SK-N-DZ (cell line): Measurements from ENCODE around the gene AMN.

Experiments
- DNase-seq: peaks from one replicate; pipeline ENCODE4 v3.0.0-alpha.2; 2015; ENCODE audit warnings: low spot score

Gene AMN

DNA sequence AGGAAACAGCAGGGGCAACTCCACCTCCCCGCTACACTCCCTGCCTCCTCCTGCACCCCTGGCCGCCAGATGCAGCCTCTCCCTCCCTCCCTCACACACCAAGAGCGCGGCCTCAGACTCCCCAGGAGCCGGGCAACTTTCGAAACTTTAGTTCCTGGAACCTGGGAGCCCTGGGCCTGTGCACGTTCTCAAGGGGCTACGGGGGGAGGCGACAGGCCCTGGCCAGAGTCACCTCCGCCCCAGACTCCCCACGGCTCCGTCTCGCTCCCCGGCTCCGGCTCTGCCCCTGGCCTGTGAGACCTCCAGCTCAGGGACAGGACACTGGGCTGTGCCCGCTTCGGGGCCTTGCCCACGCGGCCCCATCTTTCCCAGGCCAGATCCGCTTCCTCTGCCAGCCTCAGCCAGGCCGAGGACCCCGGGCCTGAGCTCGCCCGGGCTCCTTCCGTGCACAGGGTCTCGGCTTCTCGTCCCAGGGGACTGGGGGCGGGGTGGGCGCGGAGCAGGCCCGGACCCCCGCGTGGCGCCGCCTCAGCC is 5.5 kb downstream of the AMN start:
- no peak for DNase-seq

DNA sequence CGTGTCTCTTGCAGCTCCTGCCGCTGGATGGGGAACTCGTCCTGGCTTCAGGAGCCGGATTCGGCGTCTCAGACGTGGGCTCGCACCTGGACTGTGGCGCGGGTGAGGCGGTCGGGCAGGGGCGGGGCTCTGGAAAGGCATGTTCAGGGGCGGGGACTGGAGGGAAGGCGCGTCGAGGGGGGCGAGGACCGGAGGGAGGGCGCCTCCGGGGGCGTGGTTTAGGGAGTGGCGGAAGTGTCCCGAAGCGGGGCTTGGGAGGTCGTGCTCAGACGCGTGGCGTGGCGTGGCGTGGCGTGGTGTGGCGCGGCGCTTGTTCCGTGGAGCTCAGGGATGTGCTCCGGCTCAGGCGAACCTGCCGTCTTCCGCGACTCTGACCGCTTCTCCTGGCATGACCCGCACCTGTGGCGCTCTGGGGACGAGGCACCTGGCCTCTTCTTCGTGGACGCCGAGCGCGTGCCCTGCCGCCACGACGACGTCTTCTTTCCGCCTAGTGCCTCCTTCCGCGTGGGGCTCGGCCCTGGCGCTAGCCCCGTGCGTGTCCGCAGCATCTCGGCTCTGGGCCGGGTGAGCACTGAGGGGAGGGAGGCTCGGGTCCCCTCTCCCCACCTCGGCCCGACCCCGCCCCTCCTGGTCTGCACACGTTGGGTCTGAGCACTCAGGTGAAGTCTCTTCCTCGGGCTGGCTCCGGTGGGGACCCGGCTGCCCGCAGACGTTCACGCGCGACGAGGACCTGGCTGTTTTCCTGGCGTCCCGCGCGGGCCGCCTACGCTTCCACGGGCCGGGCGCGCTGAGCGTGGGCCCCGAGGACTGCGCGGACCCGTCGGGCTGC is 6.2 kb downstream of the AMN start:
- peak; percentile 46 for DNase-seq

DNA sequence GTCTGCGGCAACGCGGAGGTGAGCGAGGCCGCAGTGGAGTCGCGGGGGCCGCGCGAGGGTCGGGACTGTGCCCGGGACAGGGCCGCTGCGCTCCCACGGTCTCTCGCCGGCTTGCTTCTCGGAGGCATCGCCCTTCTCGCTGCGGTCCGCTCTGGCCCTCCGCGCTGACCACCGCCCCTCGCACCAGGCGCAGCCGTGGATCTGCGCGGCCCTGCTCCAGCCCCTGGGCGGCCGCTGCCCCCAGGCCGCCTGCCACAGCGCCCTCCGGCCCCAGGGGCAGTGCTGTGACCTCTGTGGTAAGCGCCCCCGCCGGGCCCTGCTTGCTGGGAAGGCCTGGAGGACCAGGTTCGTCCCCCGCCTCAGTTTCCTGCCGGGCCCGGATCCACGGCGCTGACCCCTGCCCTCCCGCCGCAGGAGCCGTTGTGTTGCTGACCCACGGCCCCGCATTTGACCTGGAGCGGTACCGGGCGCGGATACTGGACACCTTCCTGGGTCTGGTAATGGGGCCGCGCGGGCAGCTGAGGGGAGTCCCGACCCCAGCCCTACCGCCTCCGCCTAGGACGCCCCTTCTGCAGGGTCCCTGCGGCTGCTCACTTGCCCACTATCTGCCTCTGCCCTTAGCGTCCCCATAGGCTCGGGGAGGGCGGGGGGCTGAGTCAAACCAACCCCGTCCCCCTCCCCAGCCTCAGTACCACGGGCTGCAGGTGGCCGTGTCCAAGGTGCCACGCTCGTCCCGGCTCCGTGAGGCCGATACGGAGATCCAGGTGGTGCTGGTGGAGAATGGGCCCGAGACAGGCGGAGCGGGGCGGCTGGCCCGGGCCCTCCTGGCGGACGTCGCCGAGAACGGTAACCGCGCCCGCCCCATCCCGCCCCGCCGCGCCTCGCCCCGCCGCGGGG is 7.0 kb downstream of the AMN start:
- DNase-seq: no peak

DNA sequence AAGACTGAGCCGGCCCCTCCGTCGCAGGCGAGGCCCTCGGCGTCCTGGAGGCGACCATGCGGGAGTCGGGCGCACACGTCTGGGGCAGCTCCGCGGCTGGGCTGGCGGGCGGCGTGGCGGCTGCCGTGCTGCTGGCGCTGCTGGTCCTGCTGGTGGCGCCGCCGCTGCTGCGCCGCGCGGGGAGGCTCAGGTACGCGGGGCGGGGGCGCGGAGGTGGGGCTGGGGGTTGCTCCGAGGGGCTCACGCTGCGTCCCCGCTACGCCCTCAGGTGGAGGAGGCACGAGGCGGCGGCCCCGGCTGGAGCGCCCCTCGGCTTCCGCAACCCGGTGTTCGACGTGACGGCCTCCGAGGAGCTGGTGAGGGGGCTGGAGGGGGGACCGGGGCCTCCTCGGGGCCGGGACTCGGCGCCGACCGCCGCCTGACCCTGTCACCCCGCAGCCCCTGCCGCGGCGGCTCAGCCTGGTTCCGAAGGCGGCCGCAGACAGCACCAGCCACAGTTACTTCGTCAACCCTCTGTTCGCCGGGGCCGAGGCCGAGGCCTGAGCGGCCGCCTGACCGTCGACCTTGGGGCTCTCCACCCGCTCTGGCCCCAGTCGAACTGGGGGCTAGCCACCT is 7.8 kb downstream of the AMN start:
- DNase-seq: no peak

DNA sequence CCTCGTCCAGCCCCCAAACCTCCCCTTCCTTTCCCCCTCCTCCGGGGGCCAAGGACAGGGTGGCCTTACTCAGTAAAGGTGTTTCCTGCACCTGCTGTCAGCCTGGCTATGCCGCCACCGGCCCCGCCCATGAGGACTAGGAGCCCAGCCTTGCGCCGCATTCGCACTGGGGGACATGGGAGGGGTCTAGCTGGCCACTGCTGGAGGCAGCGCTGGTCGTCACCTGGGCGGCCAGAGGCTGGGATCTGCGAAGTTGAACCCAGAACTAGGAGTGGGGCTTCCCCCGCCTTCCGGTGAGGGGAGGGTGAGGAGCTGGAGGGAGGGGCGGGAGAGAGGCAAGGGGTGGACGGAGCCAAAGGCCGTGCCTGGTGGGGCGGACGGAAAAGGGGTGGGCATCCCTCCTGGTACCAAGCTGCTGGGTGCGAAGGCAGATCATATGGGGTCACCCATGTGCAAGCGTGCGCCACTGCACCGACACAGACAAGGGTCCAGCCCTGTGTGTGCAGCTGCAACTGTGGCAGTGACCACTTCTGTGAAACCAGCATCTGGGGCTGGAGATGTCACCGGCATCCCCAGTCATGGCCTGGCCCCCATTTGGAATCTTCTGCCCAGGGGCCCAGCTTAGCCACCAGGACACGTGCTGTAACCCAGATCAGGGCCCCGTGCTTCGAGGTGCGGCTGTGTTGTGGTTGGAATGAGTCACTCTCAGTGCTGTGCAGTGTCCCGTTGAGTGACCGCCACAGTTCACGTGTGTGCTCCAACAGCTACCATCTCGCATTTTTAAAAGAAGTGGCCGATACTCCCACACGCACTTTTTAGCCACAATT is 8.5 kb downstream of the AMN start:
- no peak for DNase-seq

DNA sequence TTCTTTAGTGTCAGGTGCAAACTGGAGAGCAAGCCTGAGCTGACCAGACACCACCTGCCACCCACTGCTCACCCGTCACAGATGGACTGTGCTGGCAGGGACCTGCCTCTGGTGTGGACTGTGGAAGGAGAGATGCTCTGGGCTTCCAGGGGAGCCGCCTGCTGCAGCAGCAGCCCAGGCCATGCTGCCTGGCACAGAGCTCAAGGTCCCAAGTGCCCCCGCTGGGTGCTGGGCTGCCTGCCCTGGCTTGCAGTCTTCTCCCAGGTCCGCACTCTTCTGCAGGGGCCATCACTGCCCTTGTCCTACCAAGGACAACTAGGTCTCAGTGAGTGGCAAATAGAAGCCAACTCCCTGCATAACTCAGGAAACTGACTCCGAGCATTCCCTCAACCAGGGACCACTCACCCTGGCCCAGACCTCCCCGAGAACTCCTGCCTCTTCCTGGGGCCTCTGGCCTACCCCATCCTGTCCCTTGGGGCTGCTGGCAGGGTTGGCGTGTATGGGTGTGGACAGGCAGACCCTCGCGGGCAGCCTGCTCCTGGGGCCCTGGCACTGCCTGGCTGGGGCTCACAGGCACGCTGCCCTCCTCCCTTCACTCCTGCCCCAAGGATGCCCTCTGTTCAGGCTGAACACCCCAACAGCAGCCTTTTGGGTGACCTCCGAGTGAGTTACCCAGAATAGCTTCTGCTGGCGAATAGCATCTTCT is 9.3 kb downstream of the AMN start:
- DNase-seq: no peak

DNA sequence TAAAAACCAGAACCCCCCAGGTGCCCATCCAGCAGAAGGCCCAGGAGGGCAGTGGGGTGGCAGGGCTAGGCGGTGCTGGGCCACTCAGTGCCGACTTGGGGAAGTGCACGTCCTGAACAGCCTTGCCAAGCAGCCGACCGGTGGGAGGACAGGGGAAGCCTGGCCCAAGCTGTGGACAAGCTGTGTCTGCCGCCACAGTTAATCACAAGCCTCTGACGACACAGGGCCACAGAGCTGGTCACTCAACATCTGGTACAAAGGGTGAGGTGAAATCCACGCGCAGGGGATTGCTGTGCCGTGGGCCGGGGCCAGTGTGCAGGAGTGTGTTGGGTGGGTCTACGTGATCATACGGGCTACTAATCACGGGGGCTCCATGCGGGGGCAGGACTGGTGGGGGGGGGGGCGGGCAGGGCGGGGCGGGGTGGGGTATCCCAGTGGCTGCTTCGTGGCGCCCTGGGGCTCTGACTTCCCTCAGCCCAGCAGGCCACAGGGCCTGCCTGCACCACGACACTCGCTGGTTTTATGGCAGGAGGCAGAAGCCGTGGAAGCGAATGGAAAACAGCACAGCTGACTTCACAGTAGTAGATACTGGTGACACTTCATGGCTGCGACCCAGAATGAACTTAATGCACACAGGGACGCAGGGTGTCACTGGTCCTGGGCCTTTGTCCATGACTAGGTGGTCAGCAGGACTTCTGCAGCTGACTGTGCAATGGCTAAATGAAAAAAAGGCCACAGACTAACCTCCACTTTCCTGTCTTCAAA is 10.2 kb downstream of the AMN start:
- DNase-seq: no peak

DNA sequence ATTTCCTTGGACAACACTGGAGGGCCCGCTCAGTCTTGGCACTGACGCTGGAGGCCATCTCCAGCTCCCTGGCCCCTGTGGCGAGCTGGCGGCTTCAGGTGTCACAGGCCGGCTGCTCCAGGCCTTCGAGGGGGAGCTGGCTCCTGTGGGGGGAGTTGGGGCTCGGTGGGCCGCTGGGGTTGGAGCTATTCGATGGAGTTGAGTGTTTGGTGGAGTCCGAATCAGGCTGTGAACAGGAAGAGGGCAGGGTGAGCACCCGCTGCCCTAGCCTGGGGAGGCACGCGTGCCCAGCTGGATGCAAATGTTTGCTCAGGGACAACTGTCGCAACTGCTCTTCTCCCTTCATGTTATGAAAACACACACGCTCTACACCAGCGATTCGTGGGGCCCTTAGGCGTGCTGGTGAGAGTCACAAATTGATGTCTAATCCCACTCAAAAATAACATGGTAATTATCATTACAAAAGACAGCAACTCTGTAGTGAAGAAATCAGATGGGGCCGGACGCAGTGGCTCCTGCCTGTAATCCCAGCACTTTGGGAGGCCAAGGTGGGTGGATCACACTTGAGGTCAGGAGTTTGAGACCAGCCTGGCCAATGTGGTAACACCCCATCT is 11.3 kb downstream of the AMN start:
- DNase-seq: no peak

DNA sequence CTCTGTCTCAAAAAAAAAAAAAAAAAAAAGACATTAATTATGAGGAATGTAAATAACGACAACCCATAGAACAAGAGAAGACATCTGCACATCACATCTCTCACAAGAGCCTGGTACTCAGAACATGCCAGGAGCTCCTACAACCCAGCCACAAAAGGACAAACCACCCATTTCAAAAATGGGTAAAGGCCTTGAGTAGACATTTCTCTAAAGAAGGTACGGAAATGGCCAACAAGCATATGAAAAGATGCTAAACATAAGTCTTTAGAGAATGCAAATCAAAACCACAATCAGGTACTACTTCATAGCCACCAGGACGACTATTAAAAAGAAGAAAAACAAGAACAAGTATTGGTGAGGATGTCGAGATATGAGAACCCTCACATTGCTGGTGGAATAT is 13.3 kb downstream of the AMN start:
- DNase-seq: no peak

DNA sequence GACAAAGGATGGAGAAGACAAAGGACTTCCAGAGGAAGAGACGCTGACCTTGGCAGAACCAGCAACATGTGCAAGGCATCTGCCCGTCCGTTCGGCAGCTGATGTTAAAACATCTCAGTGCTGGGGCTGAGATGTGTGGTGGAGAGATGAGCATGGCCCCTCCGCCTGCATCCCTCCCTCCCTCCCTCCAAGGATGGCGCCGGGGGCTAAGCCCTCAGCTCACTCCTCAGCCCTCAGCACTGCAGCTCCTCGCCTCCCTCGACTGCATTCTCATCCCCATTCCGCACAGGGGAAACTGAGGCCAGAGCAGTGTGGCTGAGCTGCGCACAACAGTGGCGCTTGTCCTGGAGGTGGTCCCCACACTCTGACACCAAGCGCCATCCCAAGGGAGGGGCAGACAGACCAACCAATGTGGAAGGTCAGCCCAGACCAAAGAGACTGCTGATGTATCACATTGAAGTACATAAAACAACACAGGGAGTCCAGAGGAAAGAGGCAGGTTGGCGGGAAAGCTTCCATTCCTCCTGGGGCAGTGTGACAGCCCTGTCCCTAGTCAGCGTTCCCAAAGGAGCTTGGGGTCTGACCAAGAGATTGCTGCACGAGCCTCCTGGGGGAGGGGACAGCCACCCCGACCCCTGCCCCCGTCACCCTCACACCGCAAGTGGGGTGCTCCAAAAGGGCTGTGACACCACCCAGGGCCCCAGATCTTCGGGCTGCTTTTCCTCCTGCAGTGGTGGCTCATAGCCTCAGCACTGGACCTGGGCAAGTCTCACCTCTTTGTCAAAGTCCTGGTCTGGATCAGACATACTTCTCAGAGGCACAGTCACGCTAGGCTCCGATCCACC is 15.1 kb downstream of the AMN start:
- no peak for DNase-seq

DNA sequence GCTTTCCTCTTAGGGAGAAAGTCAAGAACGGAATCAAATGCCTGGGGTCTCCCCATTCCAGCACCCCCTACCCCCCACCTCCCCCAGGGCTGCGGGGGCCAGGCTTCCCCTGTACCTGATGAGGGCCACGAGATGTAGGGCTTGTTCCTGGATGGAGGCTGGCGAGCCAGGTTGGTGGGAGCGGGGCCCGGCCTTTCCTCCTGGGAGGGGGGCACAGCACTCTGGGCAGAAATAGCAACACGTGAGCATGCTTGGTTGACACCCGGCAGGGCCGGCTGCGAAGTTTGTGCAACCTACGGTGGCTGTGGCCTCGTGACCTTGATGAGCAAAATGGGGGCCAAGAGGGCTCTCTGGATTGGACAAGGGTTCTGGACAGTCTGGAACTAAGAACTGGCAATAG is 15.7 kb downstream of the AMN start:
- DNase-seq: no peak

DNA sequence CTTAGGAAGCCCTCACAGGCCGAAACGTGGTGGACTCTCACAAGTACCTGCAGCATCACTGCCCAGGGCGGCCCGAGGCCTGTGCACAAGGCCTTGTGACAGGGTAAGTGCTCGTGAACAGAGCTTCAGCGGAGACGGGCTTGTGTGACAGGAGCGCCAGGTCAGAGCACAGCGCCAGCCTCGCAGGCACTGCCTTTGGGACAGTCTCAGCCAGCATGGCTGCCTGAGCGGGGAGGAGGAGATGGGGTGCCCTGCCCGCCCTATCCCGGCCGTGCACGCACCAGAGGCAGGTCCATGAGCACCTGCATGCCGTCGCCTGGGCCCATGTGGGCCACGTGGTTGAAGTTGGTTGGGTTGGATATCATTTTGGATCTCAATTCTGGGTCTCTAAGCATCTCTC is 16.9 kb downstream of the AMN start:
- no peak for DNase-seq

DNA sequence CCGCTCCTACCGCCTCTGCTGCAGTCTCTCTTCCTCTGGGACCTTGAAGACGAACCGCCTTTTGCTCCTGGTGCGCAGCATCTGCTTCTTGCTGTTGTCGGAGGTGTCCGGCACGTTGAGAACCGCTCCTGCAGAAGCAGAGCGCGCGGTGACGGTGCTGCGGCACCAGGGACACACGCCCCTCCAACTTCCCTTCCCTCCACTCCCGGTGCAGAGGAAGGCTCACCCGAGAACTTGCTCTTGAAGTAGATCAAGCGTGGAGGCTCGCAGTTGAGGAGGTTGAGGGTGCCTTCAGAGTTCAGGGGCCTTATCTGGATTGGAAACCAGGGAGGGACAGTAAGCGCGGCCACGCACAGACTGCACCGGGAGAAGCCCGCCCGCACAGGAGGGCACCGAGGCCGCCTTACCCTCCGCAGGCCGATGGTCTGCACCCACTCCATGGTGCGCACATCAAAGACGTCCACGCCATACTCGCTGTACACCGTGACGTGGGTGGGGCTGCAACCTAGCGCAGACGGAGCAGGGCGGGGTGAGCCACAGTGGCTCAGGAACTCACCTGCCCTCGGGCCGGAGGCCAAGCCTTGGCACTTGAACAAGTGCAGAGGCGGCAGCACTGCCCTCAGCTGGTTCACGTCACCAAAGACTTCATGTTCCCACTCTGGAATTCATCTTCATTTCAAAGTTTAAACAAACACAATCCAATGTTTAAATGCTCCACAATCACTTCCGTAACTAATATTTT is 17.5 kb downstream of the AMN start:
- no peak for DNase-seq

DNA sequence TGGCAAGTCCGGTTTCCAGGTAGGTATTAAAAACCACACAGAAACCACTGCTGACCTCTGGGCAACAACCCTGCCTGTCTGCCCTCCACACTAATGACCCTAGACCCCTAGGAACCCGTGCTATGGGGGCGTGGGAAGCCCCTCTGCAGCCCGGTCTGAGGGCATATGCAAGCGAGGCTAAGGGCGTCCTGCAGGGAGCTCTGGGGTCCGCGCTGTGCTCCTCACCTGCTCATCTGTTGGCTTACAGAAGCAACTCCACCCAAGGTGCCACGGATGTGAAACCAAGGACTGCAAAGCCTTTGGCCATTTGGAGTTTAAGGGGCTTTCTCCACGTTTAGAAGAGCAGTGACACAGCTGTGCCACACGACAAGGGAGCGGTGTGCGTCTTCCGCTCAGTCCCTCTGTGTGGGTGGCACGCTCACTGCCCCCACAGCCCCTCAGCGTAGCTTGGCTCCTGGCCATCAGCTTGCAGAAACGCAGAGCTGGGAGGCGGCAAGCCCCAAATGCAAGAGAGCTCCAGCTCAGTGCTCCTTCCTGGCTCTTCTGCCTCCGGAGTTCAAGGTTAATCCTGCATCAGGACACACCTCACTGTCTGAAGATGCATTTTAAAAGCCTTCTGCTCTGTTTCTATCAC is 18.4 kb downstream of the AMN start:
- DNase-seq: no peak

DNA sequence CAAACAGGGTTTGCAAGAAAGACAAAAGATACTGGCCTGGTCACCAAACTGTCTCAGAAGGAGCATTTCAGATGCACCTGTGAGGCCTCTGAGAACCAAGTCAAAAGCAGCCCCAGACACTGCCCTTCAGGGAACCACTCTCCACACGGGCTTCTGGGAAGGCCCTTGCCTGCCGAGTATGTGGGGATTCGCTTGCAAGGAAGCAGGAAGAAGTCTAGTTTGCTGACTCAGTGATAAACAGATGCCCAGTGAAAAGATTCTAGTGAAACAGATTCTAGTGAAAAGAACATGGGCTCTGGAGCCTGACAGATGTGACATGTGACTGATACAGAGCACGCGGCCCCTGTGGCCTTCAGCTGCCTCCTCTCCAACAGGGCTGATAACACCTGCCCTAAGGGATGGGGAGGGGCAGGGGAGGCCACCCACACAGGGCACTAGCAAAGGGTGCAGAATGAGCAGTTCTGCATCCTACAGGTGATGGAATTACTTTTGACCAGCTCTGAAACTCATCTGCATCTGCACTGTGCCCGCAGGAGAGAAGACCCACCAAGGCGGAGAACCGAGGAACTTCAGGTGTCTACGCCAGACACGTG is 19.1 kb downstream of the AMN start:
- no peak for DNase-seq

DNA sequence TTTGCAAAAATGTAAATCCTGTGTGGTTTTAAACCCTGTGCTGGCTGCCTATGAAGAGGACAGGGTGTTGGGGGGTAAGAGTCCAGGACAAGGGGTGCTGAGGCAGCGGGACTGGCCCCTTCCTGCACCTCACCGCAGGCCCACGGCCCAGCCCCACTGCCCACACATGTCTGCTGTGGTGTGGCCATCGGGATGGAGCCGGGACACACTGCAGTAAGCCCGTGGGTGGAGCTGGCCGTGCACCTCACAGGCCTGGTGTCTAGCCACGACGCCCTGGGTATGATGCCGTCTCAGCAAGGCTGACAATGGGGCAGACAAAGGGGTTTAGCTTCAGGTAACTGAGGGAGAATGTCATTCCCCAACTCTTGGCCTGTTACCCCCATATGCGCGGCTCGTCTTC is 19.6 kb downstream of the AMN start:
- DNase-seq: no peak

DNA sequence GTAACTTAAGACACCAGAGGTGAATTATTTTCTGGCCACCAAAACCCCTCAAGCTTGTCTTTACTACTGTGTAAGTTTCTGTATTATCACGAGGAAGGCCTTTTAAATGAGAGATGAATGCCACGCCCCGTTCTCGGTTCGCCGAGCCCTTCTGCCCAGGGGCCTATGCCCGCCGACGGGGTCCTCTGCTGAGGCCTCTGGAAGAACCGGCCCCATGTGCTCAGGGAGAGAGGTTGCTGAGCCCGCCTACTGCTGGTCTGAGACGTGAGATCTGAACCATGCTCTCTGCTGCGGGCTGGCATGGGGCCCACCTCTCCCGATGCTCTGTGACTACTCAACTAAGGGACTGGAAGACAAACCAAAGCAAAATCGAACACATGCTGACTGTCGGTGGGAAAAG is 21.0 kb downstream of the AMN start:
- no peak for DNase-seq
